Smooth muscle cell (in vitro differentiated cells): Measurements from ENCODE around the gene IGHMBP2. TPM values are rescaled to one million over a fixed set of nuclear protein-coding genes. Genes with fewer than 3 reads are reported as not detected.

Experiments
- DNase-seq: peaks from one replicate; lab custom pipeline; 2025; ENCODE audit not compliant: unreplicated experiment; lab: John Stamatoyannopoulos, UW
- H2AFZ ChIP-seq: fragments of 200-600 bp; sonication (generic); 2 replicates; pipeline ENCODE4 v1.6.0; 2016; ENCODE audit warnings: antibody characterized with exemption, low read depth, mild to moderate bottlenecking
- H3F3A ChIP-seq: fragments of 200-600 bp; sonication (generic); 2 replicates; pipeline ENCODE4 v1.6.0; 2017; ENCODE audit warnings: antibody characterized with exemption, low read depth
- H3K27ac ChIP-seq: fragments of 200-600 bp; sonication (generic); 2 replicates; pipeline ENCODE4 v1.5.1; 2016; ENCODE audit warnings: low read depth, mild to moderate bottlenecking
- H3K27me3 ChIP-seq: fragments of 200-600 bp; sonication (generic); 2 replicates; pipeline ENCODE4 v1.6.1; 2016; ENCODE audit warnings: low read depth, mild to moderate bottlenecking
- H3K36me3 ChIP-seq: fragments of 200-600 bp; sonication (generic); 2 replicates; pipeline ENCODE4 v1.5.1; 2016; ENCODE audit warnings: low read depth
- H3K4me1 ChIP-seq: fragments of 200-600 bp; sonication (generic); 2 replicates; pipeline ENCODE4 v1.5.1; 2016; ENCODE audit warnings: low read depth
- H3K4me2 ChIP-seq: fragments of 200-600 bp; sonication (generic); 2 replicates; pipeline ENCODE4 v1.6.0; 2016; ENCODE audit warnings: mild to moderate bottlenecking
- H3K4me3 ChIP-seq: fragments of 200-600 bp; sonication (generic); 2 replicates; pipeline ENCODE4 v1.5.1; 2016; ENCODE audit warnings: mild to moderate bottlenecking
- H3K79me2 ChIP-seq: fragments of 200-600 bp; sonication (generic); 2 replicates; pipeline ENCODE4 v1.6.0; 2016; ENCODE audit warnings: low read depth, mild to moderate bottlenecking
- H3K9ac ChIP-seq: fragments of 200-600 bp; sonication (generic); 2 replicates; pipeline ENCODE4 v1.6.0; 2016; ENCODE audit warnings: low read depth
- H3K9me3 ChIP-seq: fragments of 200-600 bp; sonication (generic); replicated peaks from 2 replicates; pipeline ENCODE4 v1.5.1; 2016; ENCODE audit warnings: low read depth
- H4K20me1 ChIP-seq: fragments of 200-600 bp; sonication (generic); 2 replicates; pipeline ENCODE4 v1.6.0; 2016; ENCODE audit warnings: low read depth
- CTCF ChIP-seq: fragments of 200-600 bp; sonication (generic); IDR thresholded peaks from 2 replicates; pipeline ENCODE4 v1.5.1; 2017; ENCODE audit warnings: borderline replicate concordance, mild to moderate bottlenecking, antibody characterized with exemption; ENCODE audit not compliant: insufficient read depth, poor library complexity, severe bottlenecking
- WGBS: methylation state at CpG from one replicate; pipeline ENCODE4 v1.1.7; 2016; ENCODE audit warnings: low lambda C conversion rate; 5-methylcytosine and 5-hydroxymethylcytosine counted together
- polyA plus RNA-seq: library from polyadenylated mRNA; unstranded; fragments of >200 nt; fragmentation: Nextera tagmentation; extraction: Ambion mirVana; gene quantifications from 2 replicates; pipeline ENCODE4 v1.2.1, GENCODE V29; 2016
- total RNA-seq: library from RNA; depleted of rRNA; stranded (reverse); fragments of >200 nt; gene quantifications from 2 replicates; pipeline ENCODE4 v1.2.3, GENCODE V29; 2014

IGHMBP2 gene
- total and polyA plus RNA-seq, 2 experiments from 2014 or later: 12.1 to 13.3 TPM

GRCh38 chr11:68936676-68937620, 33.3 kb downstream of the IGHMBP2 start:
- H3K27ac ChIP-seq: no peak overlapping the region
- H3K4me3 ChIP-seq: no peak overlapping the region
- no peak for DNase-seq
- TF ChIP-seq CTCF: no peak
- WGBS: 95% methylated on average over 29 of the region's 29 CpGs
- H3K9me3 ChIP-seq: no peaks in the 10 kb centered on the region
- H3K27me3 ChIP-seq: no peaks in the 10 kb centered on the region
- no peak overlapping the region for H2AFZ ChIP-seq
- no peak overlapping the region for H3K4me2 ChIP-seq
- no peaks in the 10 kb centered on the region for H3K36me3 ChIP-seq
- no peak overlapping the region for H3K9ac ChIP-seq
- no peaks in the 10 kb centered on the region for H3K4me1 ChIP-seq
- no peaks in the 10 kb centered on the region for H3K79me2 ChIP-seq
- no peaks in the 10 kb centered on the region for H4K20me1 ChIP-seq
- H3F3A ChIP-seq: no peaks in the 10 kb centered on the region

- TF ChIP-seq CTCF: no peak
- H3K36me3 ChIP-seq: no peaks in the 10 kb centered on the region
- H3K27ac ChIP-seq: no peak overlapping the region
- H3K79me2 ChIP-seq: no peaks in the 10 kb centered on the region
- DNase-seq: no peak
- no peak overlapping the region for H3K4me2 ChIP-seq
- H3K9ac ChIP-seq: no peak overlapping the region
- no peaks in the 10 kb centered on the region for H4K20me1 ChIP-seq
- no peaks in the 10 kb centered on the region for H3K27me3 ChIP-seq
- H3K4me3 ChIP-seq: no peak overlapping the region
- 96% methylated on average over 18 of the region's 18 CpGs for WGBS
- H3K4me1 ChIP-seq: no peaks in the 10 kb centered on the region
- H3F3A ChIP-seq: peaks cover 8% of the 10 kb centered on the region
- no peak overlapping the region for H2AFZ ChIP-seq
- no peaks in the 10 kb centered on the region for H3K9me3 ChIP-seq
Observed at GRCh38 chr11:68938088-68938487, 34.4 kb downstream of the IGHMBP2 start.

GRCh38 chr11:68938816-68939582, 35.3 kb downstream of the IGHMBP2 start:
- no peaks in the 10 kb centered on the region for H3K79me2 ChIP-seq
- H3K27me3 ChIP-seq: no peaks in the 10 kb centered on the region
- H3K36me3 ChIP-seq: no peaks in the 10 kb centered on the region
- H3K27ac ChIP-seq: no peak overlapping the region
- H3K9ac ChIP-seq: no peak overlapping the region
- H2AFZ ChIP-seq: no peak overlapping the region
- TF ChIP-seq CTCF: no peak
- H3K4me3 ChIP-seq: no peak overlapping the region
- H3K9me3 ChIP-seq: no peaks in the 10 kb centered on the region
- peaks cover 9% of the 10 kb centered on the region for H3F3A ChIP-seq
- no peaks in the 10 kb centered on the region for H3K4me1 ChIP-seq
- DNase-seq: no peak
- 88% methylated on average over 17 of the region's 17 CpGs for WGBS
- H4K20me1 ChIP-seq: no peaks in the 10 kb centered on the region
- H3K4me2 ChIP-seq: no peak overlapping the region
